PC-9 (cell line): Measurements from ENCODE around the gene VWDE. TPM values are rescaled to one million over a fixed set of nuclear protein-coding genes. Genes with fewer than 3 reads are reported as not detected.

Experiments used
- BruUV-seq: library from RNA; stranded (reverse); fragments of 400-500 nt; replicated peaks from 2 replicates; lab custom pipeline; 2021; lab: Mats Ljungman, UMichigan
- CTCF ChIA-PET: fragments of 300-600 bp; sonication (Branson Sonifier 250); formaldehyde crosslinking; loops from one replicate; lab custom pipeline; 2022; ENCODE audit warnings: antibody characterized with exemption; lab: Charles Lee
- POLR2A ChIA-PET: fragments of 300-600 bp; sonication (Branson Sonifier 250); formaldehyde crosslinking; loops from one replicate; lab custom pipeline; 2022; ENCODE audit warnings: antibody characterized with exemption; ENCODE audit not compliant: unreplicated experiment; lab: Charles Lee
- DNase-seq, 2 experiments: peaks; one replicate each; pipeline versions ENCODE4 v3.0.0 to v3.0.0-alpha.2; 2015 to 2022; ENCODE audit warnings: mixed read lengths in 1 of 2
- H2AFZ ChIP-seq: fragments of 200-600 bp; sonication (generic); 2 replicates; pipeline ENCODE4 v1.8.1; 2017; ENCODE audit warnings: antibody characterized with exemption
- H3F3A ChIP-seq: fragments of 200-600 bp; sonication (generic); 2 replicates; pipeline ENCODE4 v1.8.1; 2017; ENCODE audit warnings: antibody characterized with exemption, mild to moderate bottlenecking, low read depth; ENCODE audit not compliant: insufficient read depth
- H3K27ac ChIP-seq: fragments of 200-600 bp; sonication (generic); 2 replicates; pipeline ENCODE4 v1.6.1; 2016; ENCODE audit warnings: mixed run types
- H3K27me3 ChIP-seq: fragments of 200-600 bp; sonication (generic); 2 replicates; pipeline ENCODE4 v1.6.1; 2016; ENCODE audit warnings: low read depth, mixed run types; ENCODE audit not compliant: insufficient read depth
- H3K36me3 ChIP-seq: fragments of 200-600 bp; sonication (generic); 2 replicates; pipeline ENCODE4 v1.6.1; 2016; ENCODE audit warnings: low read depth, mixed run types
- H3K4me1 ChIP-seq: fragments of 200-600 bp; sonication (generic); replicated peaks from 2 replicates; pipeline ENCODE4 v1.6.1; 2016; ENCODE audit warnings: mixed run types; ENCODE audit not compliant: insufficient read depth
- H3K4me2 ChIP-seq: fragments of 200-600 bp; sonication (generic); 2 replicates; pipeline ENCODE4 v1.6.1; 2017; ENCODE audit warnings: mixed run types
- H3K4me3 ChIP-seq: fragments of 200-600 bp; sonication (generic); 2 replicates; pipeline ENCODE4 v1.6.1; 2016; ENCODE audit warnings: mixed run types
- H3K79me2 ChIP-seq: fragments of 200-600 bp; sonication (generic); 2 replicates; pipeline ENCODE4 v1.6.1; 2017; ENCODE audit warnings: low read depth, mixed run types
- H3K9me2 ChIP-seq: fragments of 200-600 bp; sonication (generic); 2 replicates; pipeline ENCODE4 v1.8.1; 2017; ENCODE audit warnings: mild to moderate bottlenecking; ENCODE audit not compliant: insufficient read depth
- H3K9me3 ChIP-seq: fragments of 200-600 bp; sonication (generic); 2 replicates; pipeline ENCODE4 v1.8.1; 2016; ENCODE audit warnings: low read depth; ENCODE audit not compliant: insufficient read depth
- H4K20me1 ChIP-seq: fragments of 200-600 bp; sonication (generic); 2 replicates; pipeline ENCODE4 v1.8.1; 2017; ENCODE audit not compliant: insufficient read depth
- EZH2 ChIP-seq: fragments of 200-600 bp; sonication (generic); IDR thresholded peaks from 2 replicates; pipeline ENCODE4 v1.8.0; 2017; ENCODE audit warnings: antibody characterized with exemption, low read depth
- intact Hi-C: fragments of 100-400 bp; cut with micrococcal nuclease; formaldehyde crosslinking; loops from one replicate; pipeline ENCODE4 v1.10.0; 2022; ENCODE audit not compliant: unreplicated experiment
- total RNA-seq: library from RNA; stranded (reverse); gene quantifications from 2 replicates; pipeline ENCODE4 v1.2.3, GENCODE V29; 2021
- TF ChIP-seq, protein P1 (sequence below): fragments of 200-600 bp; sonication (generic); conservative IDR thresholded peaks from 2 replicates; pipeline ENCODE4 v1.6.1; 2017; ENCODE audit warnings: mixed run types, antibody characterized with exemption, mild to moderate bottlenecking, moderate library complexity

The VWDE gene
- total RNA-seq, 1 experiment from 2014 or later: 27.3 TPM

DNA sequence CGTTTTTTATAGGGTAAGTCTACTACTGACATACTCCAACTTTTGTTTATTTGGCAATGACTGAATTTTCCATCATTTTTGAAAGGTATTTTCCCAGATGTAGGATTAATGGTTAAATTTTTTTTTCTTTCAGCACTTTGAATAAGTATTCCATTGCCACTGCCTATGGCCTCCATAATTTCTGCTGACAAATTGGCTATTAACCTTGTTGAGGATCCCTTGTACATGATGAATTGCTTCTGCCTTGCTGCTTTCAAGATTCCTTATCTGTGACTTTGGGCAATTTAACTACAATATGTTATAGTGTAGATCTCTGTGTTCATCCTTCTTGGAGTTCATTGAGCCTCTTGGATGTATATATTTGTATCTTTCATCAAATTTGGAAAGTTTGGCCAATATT lies 21.6 kb upstream of the VWDE start:
- Histone ChIP-seq H3K36me3 (no peaks in the 10 kb centered on the region), H4K20me1 (no peaks in the 10 kb centered on the region), H2AFZ (0 out of 2 replicates have a peak overlapping the region, but pooled peaks have one; percentile 52), H3K9me3 (peaks cover 8% of the 10 kb centered on the region; the same call in 1 of the 2 replicates), H3F3A (peaks cover 24% of the 10 kb centered on the region), H3K4me3 (no peak overlapping the region), H3K4me2 (no peak overlapping the region), H3K27me3 (no peaks in the 10 kb centered on the region), H3K79me2 (no peaks in the 10 kb centered on the region), H3K9me2 (no peaks in the 10 kb centered on the region), H3K27ac (no peak overlapping the region), H3K4me1 (peaks cover 37% of the 10 kb centered on the region)
- ChIA-PET CTCF (no interaction called here), POLR2A (no interaction called here)
- no TSS peak for BruUV-seq
- TF ChIP-seq EZH2: no peak
- TF ChIP-seq, protein P1, sequence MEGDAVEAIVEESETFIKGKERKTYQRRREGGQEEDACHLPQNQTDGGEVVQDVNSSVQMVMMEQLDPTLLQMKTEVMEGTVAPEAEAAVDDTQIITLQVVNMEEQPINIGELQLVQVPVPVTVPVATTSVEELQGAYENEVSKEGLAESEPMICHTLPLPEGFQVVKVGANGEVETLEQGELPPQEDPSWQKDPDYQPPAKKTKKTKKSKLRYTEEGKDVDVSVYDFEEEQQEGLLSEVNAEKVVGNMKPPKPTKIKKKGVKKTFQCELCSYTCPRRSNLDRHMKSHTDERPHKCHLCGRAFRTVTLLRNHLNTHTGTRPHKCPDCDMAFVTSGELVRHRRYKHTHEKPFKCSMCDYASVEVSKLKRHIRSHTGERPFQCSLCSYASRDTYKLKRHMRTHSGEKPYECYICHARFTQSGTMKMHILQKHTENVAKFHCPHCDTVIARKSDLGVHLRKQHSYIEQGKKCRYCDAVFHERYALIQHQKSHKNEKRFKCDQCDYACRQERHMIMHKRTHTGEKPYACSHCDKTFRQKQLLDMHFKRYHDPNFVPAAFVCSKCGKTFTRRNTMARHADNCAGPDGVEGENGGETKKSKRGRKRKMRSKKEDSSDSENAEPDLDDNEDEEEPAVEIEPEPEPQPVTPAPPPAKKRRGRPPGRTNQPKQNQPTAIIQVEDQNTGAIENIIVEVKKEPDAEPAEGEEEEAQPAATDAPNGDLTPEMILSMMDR: no peak
- intact Hi-C loops: no loop called here
- no peak for DNase-seq

DNA sequence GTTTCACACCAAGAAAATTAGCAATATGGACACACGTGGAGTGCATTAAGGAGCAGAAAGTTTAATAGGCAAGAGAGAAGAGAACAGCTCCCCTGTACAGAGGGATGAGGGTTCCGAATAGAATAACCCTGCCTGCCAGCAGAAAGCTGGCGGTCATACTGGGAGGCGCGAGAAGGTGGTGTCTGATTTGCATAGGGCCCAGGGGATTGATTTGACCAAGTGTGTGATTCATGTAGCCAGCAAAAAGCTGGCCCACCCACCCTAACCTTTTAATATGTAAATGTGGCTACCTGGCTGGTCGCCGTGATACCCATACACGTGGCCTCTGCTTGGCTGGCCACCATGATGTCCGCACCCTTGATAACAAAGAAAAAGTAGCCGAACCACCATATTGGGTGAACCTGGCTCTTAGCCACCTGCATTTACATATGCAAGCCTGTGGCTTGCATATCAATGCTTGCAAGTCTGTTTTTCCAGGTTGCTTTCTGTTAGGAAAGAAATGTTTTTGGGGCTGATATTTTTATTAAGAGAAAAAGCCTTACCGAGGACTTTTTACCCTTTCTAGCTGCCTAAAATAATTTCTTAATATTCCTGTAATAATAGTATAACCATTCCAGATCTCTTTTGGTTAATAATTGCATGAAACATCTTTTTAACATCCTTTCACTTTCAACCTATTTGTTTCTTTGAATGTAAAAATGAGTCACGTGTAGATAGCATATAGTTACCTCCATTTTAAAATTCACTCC lies 20.5 kb upstream of the VWDE start:
- H3F3A ChIP-seq: peaks cover 24% of the 10 kb centered on the region
- no peaks in the 10 kb centered on the region for H3K9me2 ChIP-seq
- no peaks in the 10 kb centered on the region for H3K36me3 ChIP-seq
- peaks cover 37% of the 10 kb centered on the region for H3K4me1 ChIP-seq
- ChIA-PET POLR2A (no interaction called here), CTCF (no interaction called here)
- peaks cover 8% of the 10 kb centered on the region; the same call in 1 of the 2 replicates for H3K9me3 ChIP-seq
- TF ChIP-seq EZH2: no peak
- TF ChIP-seq, protein P1: no peak
- H3K4me2 ChIP-seq: peak overlapping the region; percentile 61
- intact Hi-C loops: loop anchor here (1.0 kb wide), 1 partner anchor 21 kb away; the partner anchor contains the start of gene VWDE
- H3K27ac ChIP-seq: peak overlapping the region; percentile 86
- H4K20me1 ChIP-seq: no peaks in the 10 kb centered on the region
- H3K27me3 ChIP-seq: no peaks in the 10 kb centered on the region
- peak overlapping the region; percentile 52 for H2AFZ ChIP-seq
- H3K79me2 ChIP-seq: no peaks in the 10 kb centered on the region
- BruUV-seq: no TSS peak
- peak; percentile 4 to 60 for DNase-seq
- H3K4me3 ChIP-seq: peak overlapping the region; percentile 39; the same call in 1 of the 2 replicates

DNA sequence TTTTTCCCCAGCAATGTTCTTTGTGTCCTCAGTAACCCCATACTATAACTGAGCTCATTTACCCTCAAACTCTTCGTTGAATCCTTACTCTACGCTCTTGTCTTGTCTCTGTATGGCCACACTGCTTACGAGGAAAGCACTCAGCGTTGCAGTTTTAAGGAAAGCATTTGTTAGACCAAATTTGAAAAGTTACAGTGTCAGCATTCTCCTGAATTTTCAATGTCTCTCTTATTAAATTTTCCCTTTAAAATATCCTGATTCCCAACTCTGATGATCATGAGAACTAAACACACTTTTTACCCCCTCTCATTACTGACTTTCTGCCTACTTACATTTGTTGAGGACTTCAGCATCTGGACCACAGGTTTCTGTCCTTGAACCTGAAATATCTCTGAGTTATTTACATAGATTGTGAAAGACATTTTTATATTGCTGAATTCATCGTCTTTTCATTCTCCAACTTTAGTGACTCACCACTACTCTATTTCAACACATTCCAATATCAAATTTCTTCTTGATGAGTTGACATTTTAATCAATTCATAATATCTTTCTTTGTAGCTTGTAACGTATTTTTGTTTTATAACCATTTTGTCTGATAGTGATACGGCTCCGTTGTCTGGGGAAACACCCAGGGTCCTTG lies 19.8 kb upstream of the VWDE start:
- H2AFZ ChIP-seq: peak overlapping the region; percentile 52
- H4K20me1 ChIP-seq: no peaks in the 10 kb centered on the region
- peak in 1 of 2 experiments; percentile 91 for DNase-seq
- TF ChIP-seq, protein P1: no peak
- no peak for TF ChIP-seq EZH2
- H3K4me3 ChIP-seq: peak overlapping the region; percentile 39; the same call in 1 of the 2 replicates
- CTCF ChIA-PET: interaction anchor here (1.1 kb wide), 1 partner anchor 35 kb away, joined by 3 read pairs; no protein-coding TSS in a partner anchor
- no peaks in the 10 kb centered on the region for H3K79me2 ChIP-seq
- H3K9me2 ChIP-seq: no peaks in the 10 kb centered on the region
- intact Hi-C loops: loop anchor here (1.0 kb wide), 1 partner anchor 20 kb away; the partner anchor contains the start of gene VWDE
- peak overlapping the region; percentile 61 for H3K4me2 ChIP-seq
- TSS peak; percentile 69 for BruUV-seq
- H3F3A ChIP-seq: peaks cover 24% of the 10 kb centered on the region
- no peaks in the 10 kb centered on the region for H3K27me3 ChIP-seq
- peak overlapping the region; percentile 86 for H3K27ac ChIP-seq
- peaks cover 37% of the 10 kb centered on the region for H3K4me1 ChIP-seq
- H3K9me3 ChIP-seq: peaks cover 8% of the 10 kb centered on the region; the same call in 1 of the 2 replicates
- POLR2A ChIA-PET: no interaction called here
- no peaks in the 10 kb centered on the region for H3K36me3 ChIP-seq
